NCI-H2227 (cell line): ENCODE measurements around the gene OVAAL.

ENCODE experiments used
- DNase-seq: peaks from one replicate; lab custom pipeline; 2025; ENCODE audit not compliant: unreplicated experiment; lab: John Stamatoyannopoulos, UW

OVAAL gene

DNA sequence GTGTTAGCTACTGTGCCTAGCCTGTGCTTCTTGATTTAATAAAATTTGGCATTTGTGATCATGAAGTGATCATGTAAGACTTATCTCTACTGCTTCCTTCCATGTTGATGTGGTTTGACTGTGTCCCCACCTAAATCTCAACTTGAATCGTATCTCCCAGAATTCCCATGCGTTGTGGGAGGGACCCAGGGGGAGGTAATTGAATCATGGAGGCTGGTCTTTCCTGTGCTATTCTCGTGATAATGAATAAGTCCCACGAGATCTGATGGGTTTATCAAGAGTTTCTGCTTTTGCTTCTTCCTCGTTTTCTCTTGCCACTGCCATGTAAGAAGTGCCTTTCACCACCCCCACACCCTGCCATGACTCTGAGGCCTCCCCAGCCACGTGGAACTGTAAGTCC, at the start of gene OVAAL:
TSS of gene OVAAL (plus strand) at position 301 of the 400 bp plus-strand sequence.
- DNase-seq = no peak

- no peak for DNase-seq
Observed at GRCh38 chr1:180510882-180511281, 47.9 kb upstream of the OVAAL start.

- DNase-seq = no peak
Observed at GRCh38 chr1:180513531-180513930, 45.2 kb upstream of the OVAAL start.

DNA sequence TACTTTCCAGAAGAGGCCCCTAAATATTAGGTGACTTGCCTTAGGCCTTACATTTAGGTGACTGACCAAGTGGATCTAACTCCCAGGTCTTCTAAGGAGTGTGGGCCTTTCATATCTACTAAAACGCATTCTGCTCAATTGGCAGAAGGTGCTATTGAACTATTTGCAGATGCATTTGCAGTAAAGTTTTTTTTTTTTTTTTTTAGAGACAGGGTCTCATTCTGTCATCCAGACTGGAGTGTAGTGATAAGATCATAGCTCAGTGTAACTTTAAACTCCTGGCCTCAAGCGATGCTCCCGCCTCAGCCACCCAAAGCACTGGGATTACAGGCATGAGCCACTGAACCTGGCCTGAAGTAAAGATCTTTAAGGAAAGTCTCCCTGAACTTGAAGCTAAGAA, 43.4 kb upstream of the OVAAL start:
- no peak for DNase-seq

DNA sequence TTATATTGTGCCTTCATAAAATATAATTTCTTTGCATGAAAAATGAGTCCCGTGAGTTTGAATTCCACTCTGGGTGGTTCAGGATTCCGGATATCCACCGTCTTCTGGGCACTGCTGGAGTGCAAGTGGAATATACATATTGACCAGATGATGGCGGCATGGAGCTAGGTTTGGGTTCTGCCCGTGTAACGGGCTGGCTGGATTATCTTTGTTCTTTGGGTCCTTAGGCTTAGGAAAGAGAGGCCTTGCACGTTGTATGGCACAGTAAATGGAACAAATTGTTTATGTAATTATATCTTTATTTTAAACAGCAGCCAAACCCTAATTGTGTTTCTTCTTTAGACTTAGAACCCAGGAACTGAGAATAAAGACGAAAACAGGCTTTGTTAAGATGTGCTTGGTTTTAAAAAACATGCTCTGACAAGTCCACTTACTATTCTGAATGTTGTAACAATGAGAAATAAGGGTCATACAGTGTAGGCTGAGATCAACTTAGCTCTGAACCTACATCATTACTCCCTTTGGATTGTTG, 42.8 kb upstream of the OVAAL start:
- peak; percentile 84 for DNase-seq

DNA sequence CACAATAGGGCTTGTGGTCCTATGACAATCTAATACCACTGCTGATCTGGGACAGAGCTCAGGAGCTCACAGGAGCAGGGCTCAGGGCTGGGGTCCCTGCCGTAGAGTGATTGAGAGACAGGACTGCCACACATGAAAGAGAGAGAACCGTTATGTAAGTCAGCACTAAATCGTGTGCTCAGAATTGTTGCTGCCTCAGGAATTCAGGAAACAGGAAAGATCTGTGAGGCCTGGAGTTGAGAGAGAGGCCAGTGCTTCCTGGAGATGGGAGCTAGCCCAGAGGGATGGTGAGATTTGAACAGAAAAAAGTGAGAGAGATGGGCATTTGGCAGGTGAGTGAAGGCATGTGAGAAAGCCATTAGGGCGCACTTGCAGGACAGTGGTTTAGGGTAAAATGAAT, 38.9 kb upstream of the OVAAL start:
- DNase-seq = no peak

DNA sequence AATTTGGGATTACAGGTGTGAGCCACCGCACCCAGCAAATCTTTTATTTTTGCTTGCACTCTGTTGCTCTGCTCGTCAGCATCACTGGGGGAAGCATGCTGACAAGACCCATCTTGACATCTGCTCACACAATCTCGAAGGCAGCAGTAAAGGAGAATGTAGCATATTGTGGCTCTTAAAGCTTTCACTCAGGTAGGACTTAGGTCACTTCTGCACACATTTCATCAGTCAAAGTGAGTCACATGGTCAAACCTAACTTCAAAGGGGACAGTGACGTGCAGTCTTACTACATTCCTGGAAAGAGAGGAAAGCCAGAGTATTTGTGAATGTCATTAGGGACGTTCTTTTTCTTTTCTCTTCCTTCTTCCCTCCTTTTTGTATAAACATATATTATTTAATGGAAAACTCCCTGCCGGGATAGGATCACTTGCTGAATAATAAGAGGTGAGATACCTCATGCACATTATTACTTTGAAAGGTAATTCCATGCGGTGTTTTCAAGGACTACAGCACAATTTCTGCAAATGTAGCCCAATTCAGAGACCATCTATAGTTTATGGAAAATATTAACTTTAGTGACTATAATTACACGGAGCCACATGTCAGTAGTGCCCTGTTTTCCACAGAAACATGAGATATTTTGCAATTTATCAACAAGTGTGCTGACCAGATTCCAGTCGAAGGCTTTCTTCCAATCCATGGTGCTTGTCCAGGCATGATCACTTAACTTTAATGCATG, 37.1 kb upstream of the OVAAL start:
- DNase-seq = no peak

DNA sequence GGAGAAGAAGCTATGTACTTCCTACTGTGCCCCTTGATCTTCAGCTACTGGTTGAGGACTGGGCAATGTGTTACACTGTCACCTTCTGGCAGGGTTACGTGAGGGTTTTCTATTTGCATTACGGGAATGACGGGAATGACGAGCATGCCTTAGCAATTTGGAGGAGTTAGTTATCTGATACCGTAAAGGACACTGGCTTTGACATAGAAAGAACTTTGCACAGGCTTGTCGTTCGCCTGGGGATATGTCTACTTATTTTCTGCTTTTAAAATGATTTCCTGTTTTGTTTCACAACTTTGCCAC, 36.6 kb upstream of the OVAAL start:
- DNase-seq = no peak

DNA sequence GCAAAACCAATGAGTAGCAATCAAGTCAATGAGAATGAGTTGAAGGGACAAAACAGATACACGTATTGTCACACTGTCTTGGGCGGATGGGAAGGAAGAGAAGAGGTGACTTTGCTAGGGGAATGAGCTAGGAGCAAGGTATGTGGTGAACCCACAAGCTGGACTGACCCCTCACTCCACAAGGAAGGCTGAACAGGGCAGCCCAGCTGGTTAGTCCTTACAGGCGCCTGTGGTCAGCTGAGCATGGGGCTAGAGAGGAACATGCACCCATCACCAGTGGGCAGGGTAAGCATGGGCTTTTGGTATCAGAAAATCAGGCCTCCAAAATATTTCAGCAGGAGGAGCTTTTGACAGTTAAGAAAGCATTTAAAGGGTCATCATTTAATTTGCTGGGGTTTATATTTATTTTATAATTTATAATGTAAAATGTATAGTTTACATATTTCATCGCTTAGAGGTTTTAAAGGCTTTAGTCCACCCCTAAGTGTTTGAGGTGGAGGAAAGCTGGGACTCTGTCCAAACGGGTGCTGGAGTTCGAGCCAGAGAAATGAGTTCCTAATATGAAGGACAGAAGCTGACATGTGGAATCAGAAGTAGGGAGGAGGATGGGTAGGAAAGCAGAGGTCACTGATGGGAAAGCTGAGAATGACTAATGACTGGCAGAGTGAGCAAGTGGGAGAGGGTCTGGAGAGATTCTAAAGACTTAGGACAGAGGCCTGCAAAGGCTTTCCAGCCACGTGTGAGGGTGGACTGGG, 34.4 kb upstream of the OVAAL start:
- DNase-seq = no peak

- DNase-seq = no peak
Observed at GRCh38 chr1:180524915-180525714, 33.6 kb upstream of the OVAAL start.

DNA sequence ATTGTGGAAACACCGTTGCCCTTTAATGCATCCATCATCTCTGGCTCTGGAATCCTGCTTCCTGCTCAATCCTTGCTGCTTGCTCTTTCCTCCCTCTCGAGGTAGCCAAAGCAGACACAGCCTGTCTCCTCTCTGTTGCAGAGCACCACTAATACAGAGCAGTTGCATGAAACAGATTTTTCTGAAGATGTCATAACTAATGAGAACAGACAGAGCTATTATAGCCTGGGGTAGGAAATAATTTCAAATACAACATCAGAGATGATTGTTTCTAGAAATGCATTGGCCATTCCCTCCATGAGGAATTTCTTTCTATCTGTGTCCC, 33.1 kb upstream of the OVAAL start:
- DNase-seq = peak; percentile 14

DNA sequence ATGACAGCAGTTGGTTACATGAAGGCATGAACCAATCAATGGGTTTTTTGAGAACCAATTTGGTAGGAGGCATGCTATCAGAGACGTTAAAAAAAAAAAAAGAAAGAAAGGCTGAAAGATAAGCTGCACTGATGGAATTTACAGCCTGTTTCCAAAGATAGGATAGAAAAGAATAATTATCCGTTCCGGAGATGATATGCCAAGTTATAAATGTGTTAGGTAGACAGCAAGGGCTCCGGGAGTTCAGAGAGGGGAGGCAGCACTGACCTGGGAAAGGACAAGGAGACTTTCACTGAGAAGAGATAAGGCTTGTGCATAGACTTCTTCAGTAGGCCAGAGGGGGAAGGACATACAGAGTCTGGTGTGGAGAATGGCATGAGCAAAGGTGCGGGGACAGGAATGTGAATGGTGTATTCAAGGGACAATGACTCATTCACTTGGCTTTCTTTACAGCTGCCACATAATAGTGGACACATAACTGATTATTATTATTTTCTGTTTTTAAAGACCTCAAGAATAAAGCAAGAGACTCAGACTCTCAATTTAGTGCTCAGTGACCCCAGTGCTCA, 31.6 kb upstream of the OVAAL start:
- DNase-seq = no peak

GRCh38 chr1:180528868-180529470, 29.8 kb upstream of the OVAAL start:
- DNase-seq = no peak

GRCh38 chr1:180530501-180530900, 28.3 kb upstream of the OVAAL start:
- peak; percentile 46 for DNase-seq

- no peak for DNase-seq
Observed at GRCh38 chr1:180532854-180533253, 25.9 kb upstream of the OVAAL start.

DNA sequence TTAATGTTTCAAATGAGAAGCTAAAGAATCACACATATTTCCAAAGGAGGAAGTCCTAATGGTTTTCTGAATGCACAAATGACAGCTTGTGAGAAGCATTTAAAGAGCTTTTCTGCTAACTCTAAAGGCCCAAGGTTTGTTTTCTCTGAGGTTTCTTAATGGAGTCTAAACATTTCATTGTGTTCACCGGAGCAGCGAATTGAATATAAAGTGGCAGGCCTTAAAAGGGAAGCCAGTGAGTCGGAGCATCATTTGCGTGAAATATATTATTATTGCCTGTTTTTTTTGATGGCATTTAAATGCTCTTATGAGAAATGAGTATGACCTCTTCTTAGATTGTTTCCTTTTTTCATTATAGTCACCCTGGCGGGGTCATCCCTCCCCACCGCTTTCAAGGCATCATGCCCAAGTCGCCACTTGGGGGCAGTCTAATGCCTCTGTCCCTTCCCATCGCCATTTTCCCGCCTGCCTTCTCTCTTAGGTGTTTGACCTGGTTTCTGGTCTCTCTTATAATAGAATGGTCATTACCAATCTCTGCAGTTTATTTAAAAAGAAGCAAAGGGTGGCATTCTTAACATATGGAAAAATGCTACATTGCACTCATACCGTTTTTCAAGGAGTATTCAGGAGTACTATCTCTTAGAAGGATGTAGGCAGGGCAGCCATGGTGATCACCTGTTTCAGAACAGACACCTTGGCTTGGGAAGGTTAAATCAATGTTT, 25.3 kb upstream of the OVAAL start:
- peak; percentile 90 for DNase-seq

DNA sequence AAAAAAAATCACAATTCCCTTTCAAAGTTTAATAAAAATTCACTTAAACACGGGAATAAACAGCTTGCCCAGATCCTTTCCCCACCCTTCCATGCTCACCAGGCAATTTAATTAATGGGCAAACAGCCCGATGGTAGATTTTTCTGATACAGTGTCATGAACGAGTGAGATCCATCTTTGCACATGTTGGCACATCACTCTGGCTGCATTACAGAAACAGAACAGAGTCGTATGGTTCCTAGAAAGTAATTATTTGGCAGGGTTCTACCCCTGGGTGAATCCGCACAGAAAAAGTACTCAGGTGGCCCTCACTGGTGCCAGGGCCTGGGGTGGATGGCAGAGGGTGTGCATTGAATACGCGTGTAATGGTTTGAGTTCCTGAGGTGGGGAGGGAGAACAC, 24.6 kb upstream of the OVAAL start:
- no peak for DNase-seq

DNA sequence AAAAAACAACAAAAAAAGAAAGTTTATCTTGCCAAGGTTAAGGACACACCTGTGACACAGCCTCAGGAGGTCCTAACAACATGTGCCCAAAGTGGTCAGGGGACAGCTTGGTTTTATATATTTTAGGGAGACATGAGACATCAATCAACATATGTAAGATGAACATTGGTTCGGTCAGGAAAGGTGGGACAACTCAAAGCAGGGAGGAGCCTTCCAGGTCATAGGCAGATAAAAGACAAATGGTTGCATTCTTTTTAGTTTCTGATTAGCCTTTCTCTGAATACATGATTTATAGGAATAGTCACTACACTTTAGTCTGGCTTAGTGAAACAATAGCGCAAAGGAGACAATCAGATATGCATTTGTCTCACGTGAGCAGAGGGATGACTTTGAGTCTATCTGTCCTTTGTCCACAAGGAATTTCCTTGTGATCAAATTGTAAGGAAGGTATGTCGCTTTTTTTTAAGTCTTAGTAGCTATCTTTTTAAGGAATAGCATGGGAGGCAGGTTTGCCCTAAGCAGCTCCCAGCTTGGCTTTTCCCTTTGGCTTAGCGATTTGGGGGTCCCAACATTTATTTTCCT, 23.3 kb upstream of the OVAAL start:
- DNase-seq = no peak

DNA sequence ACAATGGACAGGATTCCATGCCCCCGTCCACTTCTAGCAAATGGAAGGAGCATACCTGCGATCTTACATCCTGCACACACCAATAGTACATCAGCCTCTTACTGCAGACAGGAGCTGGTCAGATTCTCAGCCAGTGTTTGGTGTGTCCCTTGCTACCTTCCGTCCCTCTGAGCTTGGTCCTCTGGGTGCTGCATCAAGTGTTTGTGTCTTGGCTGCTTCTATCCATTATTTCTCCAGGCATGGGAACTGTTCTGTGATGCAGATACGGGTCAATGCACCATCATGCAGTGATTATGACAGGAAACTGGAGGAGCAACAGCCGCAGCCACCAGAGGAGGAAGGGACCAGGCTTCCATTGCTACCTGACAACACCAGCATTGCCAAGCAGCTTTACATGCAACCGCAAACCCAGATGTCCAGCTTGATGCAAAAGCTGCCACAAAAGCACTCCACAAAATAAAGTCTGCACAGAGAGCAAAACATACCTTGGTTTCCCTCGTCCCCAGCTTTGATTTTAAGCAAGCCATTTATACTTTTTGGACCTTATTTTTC, 21.9 kb upstream of the OVAAL start:
- no peak for DNase-seq

GRCh38 chr1:180539136-180539535, 19.6 kb upstream of the OVAAL start:
- DNase-seq = peak; percentile 84
